Activated effector memory CD4-positive, alpha-beta T cell treated with Interleukin-2 at 50 U/mL for 16 hours (primary cell): ENCODE results near the gene CCDC57.

ENCODE experiments used
- DNase-seq: peaks from one replicate; pipeline ENCODE4 v3.0.0-alpha.2; 2020

CCDC57 gene

DNA sequence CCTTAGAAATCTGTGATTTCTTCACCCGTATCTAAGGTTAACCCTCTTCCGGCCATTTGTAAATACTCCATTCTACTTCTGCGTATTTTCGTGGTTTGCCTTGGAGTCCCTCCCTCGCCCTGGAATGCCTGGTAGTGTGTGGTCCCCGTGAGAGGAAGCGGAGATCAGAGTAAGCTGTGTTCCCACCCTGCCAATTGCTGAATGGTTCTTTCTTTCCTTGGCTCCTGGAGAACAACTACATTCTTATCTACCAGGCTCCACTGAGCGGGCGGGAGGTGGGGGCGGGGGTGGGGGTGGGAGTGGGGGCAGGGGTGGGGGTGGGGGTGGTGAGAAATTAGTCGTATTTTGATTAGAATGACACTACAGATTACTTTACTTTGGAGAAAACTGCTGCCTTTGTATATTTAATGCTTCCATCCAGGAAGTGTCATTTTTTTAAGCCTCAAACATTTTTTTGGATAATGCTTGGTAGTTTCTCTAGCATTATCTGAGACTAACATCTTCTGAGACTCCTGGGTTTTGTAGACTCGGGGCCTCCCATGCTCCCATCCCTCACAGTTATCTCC, 93.7 kb downstream of the CCDC57 start:
- DNase-seq: no peak

DNA sequence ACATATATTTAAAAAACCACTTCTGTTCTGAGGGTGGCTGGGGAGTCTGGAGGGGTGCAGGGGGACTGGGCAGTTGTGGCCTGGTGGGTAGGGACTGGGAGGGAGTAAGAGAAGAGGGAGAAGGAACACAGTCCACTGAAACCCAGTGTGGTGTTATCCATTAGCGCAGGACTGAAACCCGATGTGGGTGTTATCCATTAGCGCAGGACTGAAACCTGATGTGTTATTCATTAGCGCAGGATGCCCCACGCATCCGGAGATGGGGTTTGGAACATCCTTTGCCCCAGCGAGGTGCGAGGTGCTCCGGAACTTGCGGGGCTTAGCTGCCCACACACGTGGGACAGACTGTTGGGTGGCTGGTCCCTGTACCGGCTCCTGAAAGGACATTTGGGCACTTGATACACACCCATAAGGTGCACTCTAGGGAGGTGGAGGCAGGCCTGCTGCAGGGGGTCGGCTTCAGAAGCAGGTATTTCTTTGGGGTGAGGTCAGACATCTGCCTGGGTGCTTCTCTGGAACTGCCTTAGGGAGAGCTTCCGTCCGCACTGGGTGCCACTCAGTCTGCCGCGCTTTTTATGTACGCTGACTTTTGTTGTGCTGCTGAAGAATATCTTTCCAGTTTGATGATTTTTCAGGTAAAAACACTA, 94.4 kb downstream of the CCDC57 start:
- DNase-seq: no peak

DNA sequence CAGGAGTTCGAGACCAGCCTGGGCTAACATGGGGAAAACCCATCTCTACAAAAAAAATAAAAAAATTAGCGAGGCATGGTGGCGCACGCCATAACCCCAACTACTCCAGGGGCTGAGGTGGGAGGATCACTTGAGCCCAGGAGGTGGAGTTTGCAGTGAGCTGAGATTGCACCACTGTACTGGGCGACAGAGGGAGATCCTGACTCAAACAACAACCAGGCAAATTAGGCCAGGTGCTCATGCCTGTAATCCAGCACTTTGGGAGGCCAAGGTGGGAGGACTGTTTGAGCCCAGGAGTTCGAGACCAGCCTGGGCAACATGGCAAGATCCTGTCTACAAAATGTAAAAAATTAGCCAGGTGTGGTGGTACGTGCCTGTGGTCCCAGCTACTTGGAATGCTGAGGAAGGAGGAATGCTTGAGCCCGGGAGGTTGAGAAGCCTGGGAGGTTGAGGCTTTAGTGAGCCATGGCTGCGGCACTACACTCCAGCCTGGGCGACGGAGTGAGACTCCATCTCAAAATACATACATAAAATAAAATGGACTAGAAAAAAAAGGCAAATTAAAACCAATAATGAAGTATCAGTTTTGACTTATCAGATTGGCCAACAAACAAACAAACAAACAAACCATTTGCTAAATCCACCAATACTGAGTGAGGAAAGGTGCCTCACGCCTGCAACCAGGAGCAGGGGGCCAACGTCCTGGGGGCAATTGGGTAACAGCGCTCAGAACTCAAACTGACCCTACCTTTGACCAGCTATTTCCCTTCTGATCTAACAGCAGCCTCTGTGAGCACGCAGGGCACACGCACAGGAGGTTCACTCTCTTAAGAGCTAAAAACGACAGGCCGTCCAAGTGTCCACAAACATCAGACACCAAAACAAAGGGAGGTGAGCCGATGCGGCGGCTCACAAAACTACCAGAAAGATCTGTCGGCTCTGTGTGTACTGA, 95.2 kb downstream of the CCDC57 start:
- DNase-seq: no peak

DNA sequence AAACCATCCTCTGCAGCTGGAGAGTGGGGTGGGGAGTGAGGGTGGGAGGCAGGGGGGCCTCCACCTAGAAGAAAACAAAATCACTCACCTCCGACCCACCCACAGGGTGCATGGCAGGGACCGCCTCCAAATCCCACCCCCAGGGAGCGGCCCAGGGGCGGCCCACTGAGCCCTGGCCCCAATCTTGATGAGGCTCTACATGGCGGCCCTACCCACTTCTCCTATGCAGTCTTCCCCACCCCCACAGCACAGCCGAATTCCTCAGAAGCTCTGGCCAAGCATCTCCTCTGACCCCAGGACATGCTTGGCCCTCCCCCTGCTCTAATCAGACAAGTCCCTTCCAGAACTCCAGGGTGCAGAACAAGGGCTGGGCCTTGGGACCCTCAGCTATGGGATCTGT, 96.4 kb downstream of the CCDC57 start:
- no peak for DNase-seq

DNA sequence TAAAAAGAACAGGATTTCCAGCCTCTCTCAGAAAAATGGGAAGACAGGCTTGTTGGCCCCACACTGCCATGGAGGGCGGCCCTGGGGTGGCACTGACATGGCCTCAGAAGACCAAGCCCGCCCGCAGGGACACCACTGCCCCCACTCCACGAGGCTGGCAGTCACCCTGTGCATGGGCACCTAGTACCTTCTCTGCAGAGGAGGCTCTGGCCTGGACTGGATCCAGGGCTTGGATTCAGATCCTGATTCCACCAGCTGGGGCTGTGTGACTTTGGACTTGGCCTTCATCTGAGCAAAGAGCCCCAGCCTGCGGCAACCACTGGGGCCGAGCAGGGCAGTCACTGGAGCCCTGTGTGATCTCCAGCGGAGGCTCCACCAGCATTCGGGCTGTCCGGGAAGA, 97.8 kb downstream of the CCDC57 start:
- DNase-seq: no peak

- DNase-seq: no peak
These were observed 98.2 kb downstream of the CCDC57 start for GRCh38 chr17:82114447-82114846.

DNA sequence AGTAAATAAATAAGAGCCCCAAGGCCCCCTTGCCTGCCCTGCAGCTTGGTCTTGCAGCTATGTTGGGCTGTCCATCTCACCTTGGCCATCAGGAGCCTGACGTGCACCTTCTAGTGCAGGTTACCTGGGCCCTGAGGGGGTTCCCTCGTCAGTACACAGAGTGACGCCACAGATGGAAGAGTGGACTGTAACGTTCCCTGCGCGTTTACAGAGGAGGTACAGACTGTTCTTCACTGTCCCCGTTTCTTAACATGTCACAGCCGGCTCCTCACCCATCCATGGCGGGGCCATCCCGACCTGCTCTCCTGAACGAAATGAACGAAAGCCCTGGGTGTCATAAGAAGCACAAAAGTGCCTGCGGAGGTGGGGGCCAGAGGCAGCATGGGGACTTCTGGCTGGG, 98.7 kb downstream of the CCDC57 start:
- no peak for DNase-seq

DNA sequence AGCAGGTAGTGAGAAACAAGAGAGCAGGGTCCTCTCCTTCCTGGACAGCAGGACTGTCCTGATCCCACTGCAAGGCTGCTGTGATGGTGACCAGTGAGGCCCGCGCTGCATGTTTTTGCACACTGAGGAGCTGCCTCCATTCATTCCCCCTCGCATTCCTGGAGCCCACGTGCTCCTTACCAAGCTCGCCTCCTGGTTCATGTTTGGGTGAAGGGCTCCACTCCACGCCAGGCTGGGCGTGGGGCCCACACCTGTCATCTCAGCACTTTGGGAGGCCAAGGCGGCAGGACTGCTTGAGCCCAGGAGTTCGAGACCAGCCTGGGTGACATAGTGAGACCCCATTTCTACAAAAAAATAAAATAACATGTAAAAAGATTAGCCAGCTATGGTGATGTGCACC, 99.2 kb downstream of the CCDC57 start:
- no peak for DNase-seq

- no peak for DNase-seq
These were observed 99.7 kb downstream of the CCDC57 start for GRCh38 chr17:82112914-82113311.

DNA sequence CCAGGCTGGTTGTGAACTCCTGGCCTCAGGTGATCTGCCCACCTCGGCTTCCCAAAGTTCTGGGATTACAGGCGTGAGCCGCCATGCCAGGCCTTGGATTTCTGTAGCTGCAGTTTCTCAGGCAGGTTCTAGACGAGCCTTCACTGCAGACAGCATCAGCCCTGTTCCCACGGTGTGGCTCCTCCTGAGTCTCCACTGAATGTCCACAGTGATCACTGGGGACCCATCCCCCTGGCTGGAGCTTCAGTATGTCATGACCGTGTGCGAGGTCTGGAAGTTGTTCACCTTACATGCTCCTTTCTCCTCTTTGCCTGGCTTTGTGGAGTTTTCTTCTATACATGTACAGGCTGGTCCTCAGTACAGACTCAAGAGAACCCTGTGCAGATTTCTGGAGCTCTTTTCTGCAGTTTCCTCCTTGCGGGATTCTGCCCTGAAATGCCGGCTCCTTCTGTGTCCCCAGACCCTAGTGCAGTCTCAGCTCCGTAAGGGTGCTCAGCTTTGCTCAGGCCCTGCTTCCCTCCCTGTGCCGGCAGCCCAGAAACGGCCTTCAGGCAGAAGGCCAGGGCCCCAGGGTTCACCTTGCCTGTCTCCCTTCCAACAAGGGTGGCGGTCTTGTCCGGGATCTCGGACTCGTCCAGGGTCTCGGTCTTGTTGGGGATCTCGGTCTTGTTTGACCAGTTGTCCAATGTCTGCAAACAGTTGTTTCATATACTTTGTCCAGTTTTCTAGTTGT, 100.3 kb downstream of the CCDC57 start:
- no peak for DNase-seq

GRCh38 chr17:82110298-82110697, 102.3 kb downstream of the CCDC57 start:
- no peak for DNase-seq

DNA sequence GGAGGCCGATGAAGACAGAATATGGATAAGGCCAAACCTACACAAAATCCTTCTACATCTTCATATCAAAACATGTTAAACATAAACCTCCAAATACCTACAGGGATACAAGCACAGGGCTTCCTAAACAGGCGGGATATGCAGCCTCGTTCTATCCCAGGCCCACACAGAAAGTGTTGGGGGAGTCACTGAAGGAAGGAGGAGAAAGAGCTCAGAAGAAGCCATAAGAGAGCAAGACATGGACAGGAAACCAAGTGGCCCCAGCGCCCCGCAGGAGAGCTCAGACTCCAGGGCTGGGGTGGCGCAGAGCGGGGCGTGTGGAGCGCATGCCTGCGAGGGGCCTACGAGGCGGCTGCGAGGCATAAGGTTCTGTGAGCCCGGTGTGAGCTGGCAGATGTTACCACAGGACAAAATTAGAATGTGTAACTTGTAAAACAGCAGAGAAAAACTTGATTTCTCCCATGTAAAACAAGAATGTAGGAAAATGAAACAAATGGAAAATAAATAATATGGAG, 103.6 kb downstream of the CCDC57 start:
- no peak for DNase-seq

GRCh38 chr17:82108496-82108945, 104.1 kb downstream of the CCDC57 start:
- no peak for DNase-seq

- no peak for DNase-seq
These were observed 104.6 kb downstream of the CCDC57 start for GRCh38 chr17:82108038-82108437.

DNA sequence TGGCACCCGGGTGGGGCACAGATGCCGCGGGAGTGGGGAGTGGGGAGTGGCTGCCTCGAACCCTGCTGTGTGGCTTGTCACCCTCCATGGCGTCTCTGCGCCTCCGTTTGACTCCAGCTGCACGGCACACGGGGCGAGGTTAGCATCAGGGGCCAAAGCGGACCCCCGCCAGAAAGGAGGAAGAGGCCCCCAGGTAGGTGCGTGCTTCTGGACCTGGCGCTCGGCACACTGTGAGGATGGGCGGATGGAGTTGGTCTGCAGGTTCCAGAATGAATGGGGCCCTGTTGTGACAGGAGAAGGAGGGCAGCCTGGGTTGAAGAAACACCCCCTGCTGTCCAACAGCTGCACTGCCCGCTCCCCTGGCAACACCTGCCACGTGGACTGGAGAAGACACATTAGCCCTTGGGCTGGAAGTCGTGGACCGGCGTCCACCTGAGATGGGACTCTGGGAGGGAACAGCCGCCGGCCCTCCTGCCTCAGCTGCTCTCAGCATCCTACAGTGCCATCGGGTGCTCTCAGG, 105.2 kb downstream of the CCDC57 start:
- no peak for DNase-seq

GRCh38 chr17:82106688-82107305, 105.8 kb downstream of the CCDC57 start:
- DNase-seq: no peak

DNA sequence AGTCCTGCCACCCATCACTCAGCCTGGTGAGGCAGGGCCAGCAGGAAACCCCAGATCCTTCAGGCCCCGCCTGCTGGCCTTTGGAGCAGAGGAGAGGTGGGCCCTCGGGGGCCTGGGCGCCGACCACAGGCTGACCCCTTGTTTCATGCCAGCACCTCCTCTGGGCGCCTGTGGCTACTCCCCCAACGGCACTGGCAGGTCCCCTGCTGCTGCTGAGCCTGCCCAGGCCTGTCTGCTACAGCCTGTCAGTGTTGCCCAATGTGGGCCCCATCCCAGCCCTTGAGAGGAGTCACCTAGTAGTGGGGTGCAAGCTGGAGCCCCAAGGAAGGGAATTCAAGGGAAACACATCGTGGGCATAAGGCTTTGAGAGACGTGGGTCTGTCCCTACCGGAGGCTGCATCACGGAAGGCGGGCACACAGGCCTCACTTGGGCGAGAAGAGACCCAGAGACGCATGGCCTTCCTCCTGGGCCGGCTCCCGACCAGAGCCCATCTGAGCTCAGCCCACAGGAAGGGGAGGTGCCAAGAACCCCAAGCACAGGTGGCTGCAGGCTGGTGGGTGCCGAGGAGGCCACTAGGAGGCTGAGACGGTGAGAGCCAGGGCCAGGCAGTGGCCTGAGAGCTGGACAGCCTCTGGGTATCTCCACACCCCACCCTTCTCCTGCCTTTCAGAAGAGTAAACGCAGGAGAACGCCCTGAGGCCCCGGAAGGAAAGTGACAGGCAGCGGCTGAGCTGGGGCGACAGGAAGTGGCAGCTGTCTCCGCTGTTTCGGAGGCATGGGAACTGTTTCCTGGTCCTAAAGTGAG, 106.6 kb downstream of the CCDC57 start:
- DNase-seq: peak; percentile 48

GRCh38 chr17:82105417-82105881, 107.2 kb downstream of the CCDC57 start:
- DNase-seq: no peak

- DNase-seq: no peak
These were observed 107.7 kb downstream of the CCDC57 start for GRCh38 chr17:82104797-82105416.

GRCh38 chr17:82103553-82104451, 108.8 kb downstream of the CCDC57 start:
- DNase-seq: no peak
